GM13977 (cell line): ENCODE measurements around the gene ZNF578.
A peak's percentile ranks its signal among the peaks of the same experiment; 100 is the strongest.
"Not testable (repeated sequence)": the region's sequence is repeated elsewhere in the genome, so short reads cannot be mapped to it uniquely, and the experiment has no call there.

Experiments used
- DNase-seq: peaks from one replicate; pipeline ENCODE4 v3.0.0; 2012; ENCODE audit warnings: low spot score
- in situ Hi-C: fragments of 300-500 bp; cut with MboI; formaldehyde crosslinking; loops from one replicate; pipeline ENCODE4 v1.12.0; 2022; ENCODE audit warnings: low sequenced_read_pairs, low pct_unique_long_range_greater_than_20kb, mixed read lengths, inconsistent platforms; ENCODE audit not compliant: unreplicated experiment
- TF ChIP-seq, protein P1 (sequence below): IDR thresholded peaks from 2 replicates; pipeline ENCODE4 v1.5.1; 2012; ENCODE audit warnings: mild to moderate bottlenecking, control low read depth; ENCODE audit not compliant: insufficient read depth; ENCODE audit errors: extremely low read depth, missing control alignments

Gene ZNF578

DNA sequence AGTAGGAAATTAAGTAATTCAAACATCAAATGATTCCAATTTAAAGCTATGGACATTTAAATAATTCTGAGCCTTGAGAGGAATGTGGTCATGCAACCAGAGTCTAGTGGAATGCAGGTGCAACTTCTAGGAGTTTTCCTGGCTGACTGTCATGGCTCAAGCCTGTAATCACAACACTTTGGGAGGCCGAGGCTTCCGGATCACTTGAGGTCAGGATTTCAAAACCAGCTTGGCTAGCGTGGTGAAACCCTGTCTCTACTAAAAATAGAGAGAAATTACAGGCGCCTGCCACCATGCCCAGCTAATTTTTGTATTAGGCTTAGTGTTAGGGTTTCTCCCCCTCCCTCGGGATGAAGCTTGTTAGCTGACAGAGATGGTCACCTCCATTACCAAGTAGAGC, 80.5 kb downstream of the ZNF578 start:
- TF ChIP-seq, protein P1, sequence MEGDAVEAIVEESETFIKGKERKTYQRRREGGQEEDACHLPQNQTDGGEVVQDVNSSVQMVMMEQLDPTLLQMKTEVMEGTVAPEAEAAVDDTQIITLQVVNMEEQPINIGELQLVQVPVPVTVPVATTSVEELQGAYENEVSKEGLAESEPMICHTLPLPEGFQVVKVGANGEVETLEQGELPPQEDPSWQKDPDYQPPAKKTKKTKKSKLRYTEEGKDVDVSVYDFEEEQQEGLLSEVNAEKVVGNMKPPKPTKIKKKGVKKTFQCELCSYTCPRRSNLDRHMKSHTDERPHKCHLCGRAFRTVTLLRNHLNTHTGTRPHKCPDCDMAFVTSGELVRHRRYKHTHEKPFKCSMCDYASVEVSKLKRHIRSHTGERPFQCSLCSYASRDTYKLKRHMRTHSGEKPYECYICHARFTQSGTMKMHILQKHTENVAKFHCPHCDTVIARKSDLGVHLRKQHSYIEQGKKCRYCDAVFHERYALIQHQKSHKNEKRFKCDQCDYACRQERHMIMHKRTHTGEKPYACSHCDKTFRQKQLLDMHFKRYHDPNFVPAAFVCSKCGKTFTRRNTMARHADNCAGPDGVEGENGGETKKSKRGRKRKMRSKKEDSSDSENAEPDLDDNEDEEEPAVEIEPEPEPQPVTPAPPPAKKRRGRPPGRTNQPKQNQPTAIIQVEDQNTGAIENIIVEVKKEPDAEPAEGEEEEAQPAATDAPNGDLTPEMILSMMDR = no peak
- in situ Hi-C loops = no loop called here
- no peak for DNase-seq

DNA sequence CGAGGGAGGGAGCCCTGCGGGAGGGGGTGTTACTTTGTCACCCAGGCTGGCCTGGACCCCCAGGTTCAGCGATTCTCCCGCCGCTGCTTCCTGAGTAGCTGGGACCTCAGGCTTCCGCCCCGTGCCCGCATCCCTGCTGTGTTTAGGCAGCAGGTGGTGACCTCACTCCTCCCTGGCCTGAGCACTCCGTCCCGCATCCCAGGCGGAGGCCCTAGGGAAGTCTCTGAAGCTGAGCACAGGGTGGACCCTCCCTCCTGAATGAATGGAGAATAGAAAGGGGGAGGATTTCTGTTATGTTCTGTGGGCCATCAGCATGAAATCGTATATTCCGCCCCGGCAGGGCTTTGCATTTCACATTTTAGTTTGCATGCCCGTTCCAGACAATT, 82.0 kb downstream of the ZNF578 start:
- DNase-seq, in situ Hi-C loops: not testable (repeated sequence)

- TF ChIP-seq, protein P1 = no peak
- DNase-seq = peak; percentile 61
- in situ Hi-C loops = no loop called here
These were observed 82.6 kb downstream of the ZNF578 start for GRCh38 chr19:52535771-52536447.

DNA sequence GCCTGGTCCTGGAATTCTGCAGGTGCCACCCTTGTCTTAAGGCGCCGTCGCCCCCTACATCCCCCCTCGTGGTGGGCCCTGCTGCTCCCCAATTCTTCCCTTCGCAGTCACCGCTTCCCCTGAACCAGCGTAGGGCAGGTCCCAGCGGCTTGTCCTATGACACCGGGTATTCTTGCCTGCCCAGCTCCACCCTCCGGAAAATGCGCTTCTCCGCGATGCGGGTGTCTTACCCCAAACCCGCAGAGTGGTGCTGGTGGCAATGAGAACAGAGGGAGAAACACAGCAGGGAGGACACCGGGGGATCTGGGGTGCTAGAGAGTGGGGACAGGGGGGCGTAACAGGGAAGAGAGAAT, 83.1 kb downstream of the ZNF578 start:
- in situ Hi-C loops = no loop called here
- TF ChIP-seq, protein P1 = no peak
- DNase-seq = no peak

- DNase-seq, in situ Hi-C loops: not testable (repeated sequence)
These were observed 85.5 kb downstream of the ZNF578 start for GRCh38 chr19:52538815-52539214.

GRCh38 chr19:52541176-52541575, 87.8 kb downstream of the ZNF578 start:
- DNase-seq, in situ Hi-C loops: not testable (repeated sequence)

DNA sequence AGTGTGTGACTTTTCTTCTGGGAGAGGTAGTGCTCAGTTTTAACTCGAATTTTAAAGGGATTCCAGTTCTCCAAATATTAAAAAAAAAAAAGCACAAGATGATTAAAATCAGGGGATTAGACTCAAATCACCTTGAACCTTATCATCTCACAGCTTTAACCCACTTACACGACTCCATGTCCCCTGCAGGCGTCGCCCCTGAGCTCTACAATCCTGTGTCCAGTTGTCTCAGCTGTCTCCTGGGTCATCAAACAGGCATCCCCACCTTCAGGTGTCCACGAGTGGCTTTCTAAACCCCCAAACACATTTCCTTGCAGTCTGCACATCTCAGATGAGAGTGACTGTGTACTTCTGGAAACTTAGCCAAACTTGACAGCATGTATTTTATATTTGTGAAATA, 88.3 kb downstream of the ZNF578 start:
- no peak for DNase-seq
- in situ Hi-C loops = no loop called here
- TF ChIP-seq, protein P1 = no peak

- DNase-seq, in situ Hi-C loops: not testable (repeated sequence)
These were observed 89.2 kb downstream of the ZNF578 start for GRCh38 chr19:52542541-52542940.

DNA sequence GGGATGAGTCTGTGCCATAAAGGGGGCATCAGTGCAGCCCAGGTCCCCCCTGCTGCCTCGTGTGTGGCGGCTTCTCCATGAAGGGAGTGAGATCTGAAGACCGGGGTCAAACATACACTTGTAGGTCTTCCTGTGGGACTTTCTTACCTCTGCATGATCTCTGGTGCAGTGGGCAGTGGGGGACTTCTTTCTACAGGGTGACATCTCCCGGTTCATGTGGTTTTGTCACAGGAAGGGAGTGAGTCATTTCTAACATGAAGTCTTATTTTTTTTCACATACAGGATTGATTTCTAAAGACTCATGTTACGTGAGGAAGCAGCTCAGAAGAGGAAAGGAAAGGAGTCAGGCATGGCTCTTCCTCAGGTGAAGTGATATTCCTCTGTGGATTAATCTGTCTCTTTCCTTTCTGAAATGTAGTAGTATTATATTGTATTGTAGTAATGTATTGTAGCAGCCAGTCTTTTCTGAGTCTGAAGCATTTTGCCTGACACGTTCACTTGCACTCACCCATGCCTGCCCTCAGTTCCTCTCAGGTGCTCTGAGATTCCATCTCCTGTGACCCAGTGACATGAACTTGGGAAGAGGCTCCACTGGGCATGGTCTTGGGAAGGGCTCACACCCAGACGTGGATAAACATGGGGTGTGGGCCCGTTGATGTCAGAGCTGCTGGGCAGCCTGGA, 89.8 kb downstream of the ZNF578 start:
- in situ Hi-C loops = no loop called here
- no peak for DNase-seq
- TF ChIP-seq, protein P1 = no peak
